Neural progenitor cell (in vitro differentiated cells): ENCODE data around the gene VPS13D. TPM values are rescaled to one million over a fixed set of nuclear protein-coding genes. Genes with fewer than 3 reads are reported as not detected.

Experiments used
- DNase-seq: peaks from one replicate; pipeline ENCODE4 v3.0.0-alpha.2; 2016; ENCODE audit warnings: low spot score
- H2AFZ ChIP-seq: fragments of 200-600 bp; sonication (generic); replicated peaks from 2 replicates; pipeline ENCODE4 v1.6.1; 2016; ENCODE audit warnings: antibody characterized with exemption
- H3F3A ChIP-seq: fragments of 200-600 bp; sonication (generic); 2 replicates; pipeline ENCODE4 v1.6.1; 2016; ENCODE audit warnings: antibody characterized with exemption, low read depth
- H3K27ac ChIP-seq: fragments of 200-600 bp; sonication (generic); 2 replicates; pipeline ENCODE4 v1.5.1; 2016; ENCODE audit warnings: mild to moderate bottlenecking
- H3K27me3 ChIP-seq: fragments of 200-600 bp; sonication (generic); 2 replicates; pipeline ENCODE4 v1.6.1; 2016; ENCODE audit warnings: mild to moderate bottlenecking, moderate library complexity
- H3K36me3 ChIP-seq: fragments of 200-600 bp; sonication (generic); 2 replicates; pipeline ENCODE4 v1.5.1; 2016
- H3K4me1 ChIP-seq: fragments of 200-600 bp; sonication (generic); 2 replicates; pipeline ENCODE4 v1.6.1; 2016; ENCODE audit warnings: mixed run types
- H3K4me2 ChIP-seq: fragments of 200-600 bp; sonication (generic); 2 replicates; pipeline ENCODE4 v1.6.1; 2016
- H3K4me3 ChIP-seq: fragments of 200-600 bp; sonication (generic); 2 replicates; pipeline ENCODE4 v1.5.1; 2016
- H3K79me2 ChIP-seq: fragments of 200-600 bp; sonication (generic); 2 replicates; pipeline ENCODE4 v1.6.1; 2016; ENCODE audit warnings: low read depth
- H3K9ac ChIP-seq: fragments of 200-600 bp; sonication (generic); 2 replicates; pipeline ENCODE4 v1.6.1; 2016
- H3K9me3 ChIP-seq: fragments of 200-600 bp; sonication (generic); 2 replicates; pipeline ENCODE4 v1.5.1; 2016; ENCODE audit warnings: low read depth
- H4K20me1 ChIP-seq: fragments of 200-600 bp; sonication (generic); 2 replicates; pipeline ENCODE4 v1.6.1; 2016; ENCODE audit warnings: low read depth
- H3K27ac Mint-ChIP-seq: 3 replicates; pipeline ENCODE4 v1.8.0; 2021; ENCODE audit warnings: mixed read lengths
- H3K27me3 Mint-ChIP-seq: 2 replicates; pipeline ENCODE4 v1.8.0; 2022; ENCODE audit warnings: low read depth, mild to moderate bottlenecking, inconsistent platforms, moderate library complexity, mixed read lengths; ENCODE audit not compliant: insufficient read depth
- H3K36me3 Mint-ChIP-seq: 3 replicates; pipeline ENCODE4 v1.8.0; 2021; ENCODE audit warnings: mixed read lengths
- H3K4me1 Mint-ChIP-seq: 3 replicates; pipeline ENCODE4 v1.8.0; 2021; ENCODE audit warnings: mixed read lengths
- H3K4me3 Mint-ChIP-seq: 3 replicates; pipeline ENCODE4 v1.8.0; 2021; ENCODE audit warnings: mild to moderate bottlenecking, moderate library complexity, mixed read lengths
- H3K9me3 Mint-ChIP-seq: 3 replicates; pipeline ENCODE4 v1.8.0; 2020; ENCODE audit warnings: mixed read lengths
- CTCF ChIP-seq: fragments of 200-600 bp; sonication (generic); IDR thresholded peaks from 2 replicates; pipeline ENCODE4 v1.5.1; 2017; ENCODE audit warnings: antibody characterized with exemption, mild to moderate bottlenecking
- EZH2 ChIP-seq: fragments of 200-600 bp; sonication (generic); IDR thresholded peaks from 2 replicates; pipeline ENCODE4 v1.6.1; 2017; ENCODE audit warnings: antibody characterized with exemption, mild to moderate bottlenecking, moderate library complexity
- EZH2phosphoT487 ChIP-seq: fragments of 200-600 bp; sonication (generic); IDR thresholded peaks from 2 replicates; pipeline ENCODE4 v1.6.1; 2017; ENCODE audit warnings: antibody characterized with exemption
- total RNA-seq: library from RNA; depleted of rRNA; stranded (reverse); fragments of >200 nt; gene quantifications from 2 replicates; pipeline ENCODE4 v1.2.3, GENCODE V29; 2015; ENCODE audit warnings: low replicate concordance

VPS13D gene
- total RNA-seq, 1 donor from 2014 or later: 16.4 TPM

GRCh38 chr1:12544992-12545391, 315.2 kb downstream of the VPS13D start:
- no peak overlapping the region for H3K4me3 ChIP-seq
- H3K9me3 Mint-ChIP-seq: no peaks in the 10 kb centered on the region
- no peaks in the 10 kb centered on the region for H4K20me1 ChIP-seq
- peaks cover 45% of the 10 kb centered on the region for H3K4me1 ChIP-seq
- DNase-seq: no peak
- H3K4me3 Mint-ChIP-seq: no peak overlapping the region
- H3K27me3 Mint-ChIP-seq: peaks cover 9% of the 10 kb centered on the region
- no peak overlapping the region for H3K4me2 ChIP-seq
- H3K36me3 Mint-ChIP-seq: no peaks in the 10 kb centered on the region
- H3K79me2 ChIP-seq: no peaks in the 10 kb centered on the region
- no peak overlapping the region for H3K27ac Mint-ChIP-seq
- TF ChIP-seq EZH2phosphoT487 (no peak), EZH2 (no peak), CTCF (no peak)
- no peak overlapping the region for H3K9ac ChIP-seq
- H3K9me3 ChIP-seq: no peaks in the 10 kb centered on the region
- no peak overlapping the region for H2AFZ ChIP-seq
- peaks cover 28% of the 10 kb centered on the region for H3K4me1 Mint-ChIP-seq
- H3F3A ChIP-seq: peaks cover 37% of the 10 kb centered on the region
- H3K27ac ChIP-seq: no peak overlapping the region
- no peaks in the 10 kb centered on the region for H3K36me3 ChIP-seq
- H3K27me3 ChIP-seq: no peaks in the 10 kb centered on the region

- Histone ChIP-seq H3K27ac (no peak overlapping the region), H3F3A (peaks cover 21% of the 10 kb centered on the region), H3K27me3 (no peaks in the 10 kb centered on the region), H3K4me3 (no peak overlapping the region), H3K9ac (no peak overlapping the region), H3K79me2 (no peaks in the 10 kb centered on the region), H3K9me3 (no peaks in the 10 kb centered on the region), H3K36me3 (no peaks in the 10 kb centered on the region), H4K20me1 (no peaks in the 10 kb centered on the region), H3K4me1 (peaks cover 30% of the 10 kb centered on the region), H3K4me2 (no peak overlapping the region), H2AFZ (no peak overlapping the region)
- Mint-ChIP-seq H3K4me3 (no peak overlapping the region), H3K27me3 (peaks cover 6% of the 10 kb centered on the region), H3K9me3 (no peaks in the 10 kb centered on the region), H3K27ac (no peak overlapping the region), H3K36me3 (no peaks in the 10 kb centered on the region), H3K4me1 (peaks cover 28% of the 10 kb centered on the region)
- no peak for DNase-seq
- TF ChIP-seq CTCF: no peak
- TF ChIP-seq EZH2: no peak
- TF ChIP-seq EZH2phosphoT487: no peak
Observed at GRCh38 chr1:12546771-12547585, 317.1 kb downstream of the VPS13D start.

GRCh38 chr1:12547586-12548225, 317.9 kb downstream of the VPS13D start:
- H3F3A ChIP-seq: peaks cover 14% of the 10 kb centered on the region
- no peak overlapping the region for H3K9ac ChIP-seq
- H3K27ac ChIP-seq: no peak overlapping the region
- H3K4me1 ChIP-seq: peaks cover 25% of the 10 kb centered on the region
- Mint-ChIP-seq H3K27ac (peak overlapping the region; percentile 77), H3K4me3 (no peak overlapping the region), H3K9me3 (no peaks in the 10 kb centered on the region), H3K27me3 (peaks cover 2% of the 10 kb centered on the region), H3K36me3 (no peaks in the 10 kb centered on the region), H3K4me1 (peaks cover 22% of the 10 kb centered on the region)
- TF ChIP-seq CTCF: no peak
- TF ChIP-seq EZH2: no peak
- TF ChIP-seq EZH2phosphoT487: no peak
- H3K9me3 ChIP-seq: no peaks in the 10 kb centered on the region
- no peak overlapping the region for H3K4me2 ChIP-seq
- no peak overlapping the region for H2AFZ ChIP-seq
- H3K79me2 ChIP-seq: no peaks in the 10 kb centered on the region
- no peak for DNase-seq
- no peaks in the 10 kb centered on the region for H3K27me3 ChIP-seq
- no peaks in the 10 kb centered on the region for H4K20me1 ChIP-seq
- no peaks in the 10 kb centered on the region for H3K36me3 ChIP-seq
- no peak overlapping the region for H3K4me3 ChIP-seq
